Body of pancreas (tissue), 4 donors: ENCODE measurements around the gene GRIFIN. TPM values are rescaled to one million over a fixed set of nuclear protein-coding genes. Genes with fewer than 3 reads are reported as not detected.

ENCODE experiments used
- ATAC-seq: fragments of 150-250 bp; one replicate; pipeline ENCODE4 v1.9.1; 2016
- DNase-seq, 4 donors: peaks; one replicate each; pipeline ENCODE4 v3.0.0-alpha.2; 2019
- H3K27ac ChIP-seq, 4 donors: fragments of 200-600 bp; sonication (generic); 1 replicate in 3 of 4; 2 replicates in 1 of 4; pipeline versions ENCODE4 v1.5.1 to v1.6.1; 2016 to 2019; ENCODE audit warnings: mild to moderate bottlenecking in 1 of 4, mixed read lengths in 1 of 4, moderate library complexity in 1 of 4
- H3K27me3 ChIP-seq, 2 donors: fragments of 200-600 bp; sonication (generic); one replicate each; pipeline ENCODE4 v1.6.0; 2016; ENCODE audit warnings: mild to moderate bottlenecking in 1 of 2
- H3K36me3 ChIP-seq, 2 donors: fragments of 200-600 bp; sonication (generic); replicated peaks in 1 of 2; 2 replicates each; pipeline ENCODE4 v1.5.1; 2016; ENCODE audit warnings: low read depth in 2 of 2; ENCODE audit not compliant: insufficient read depth in 1 of 2
- H3K4me1 ChIP-seq: fragments of 200-600 bp; sonication (generic); one replicate; pipeline ENCODE4 v1.6.0; 2016
- H3K4me3 ChIP-seq, 2 donors: fragments of 200-600 bp; sonication (generic); 1 replicate in 1 of 2; 2 replicates in 1 of 2; pipeline ENCODE4 v1.5.1; 2016 to 2019
- H3K9me3 ChIP-seq, 3 donors: fragments of 200-600 bp; sonication (generic); 1 replicate in 2 of 3; 2 replicates in 1 of 3; pipeline ENCODE4 v1.5.1; 2016
- POLR2A ChIP-seq, 3 donors: fragments of 450-650 bp; IDR thresholded peaks; one replicate each; pipeline ENCODE4 v1.6.1; 2016; ENCODE audit warnings: antibody characterized with exemption in 3 of 3, mild to moderate bottlenecking in 2 of 3
- WGBS, 2 donors: methylation state at CpG; one replicate each; pipeline ENCODE4 v1.1.5; 2017; 5-methylcytosine and 5-hydroxymethylcytosine counted together
- intact Hi-C: fragments of 100-400 bp; cut with DNase I; formaldehyde crosslinking; loops from one replicate; pipeline ENCODE4 v1.15.1; 2023
- total RNA-seq, 2 donors: library from RNA; depleted of rRNA; stranded (reverse); fragments of >200 nt; gene quantifications; one replicate each; pipeline ENCODE4 v1.1.0, GENCODE V29; 2016
- TF ChIP-seq, protein P1 (sequence below), 7 experiments: fragments of 450-650 bp in 4 of 7; fragments of 200-600 bp in 3 of 7; sonication (generic) in 3 of 7; IDR thresholded peaks; one replicate each; pipeline ENCODE4 v1.5.1; 2016 to 2019; ENCODE audit warnings: antibody characterized with exemption in 7 of 7

Gene GRIFIN
- total RNA-seq, 2 donors from 2014 or later = not detected

DNA sequence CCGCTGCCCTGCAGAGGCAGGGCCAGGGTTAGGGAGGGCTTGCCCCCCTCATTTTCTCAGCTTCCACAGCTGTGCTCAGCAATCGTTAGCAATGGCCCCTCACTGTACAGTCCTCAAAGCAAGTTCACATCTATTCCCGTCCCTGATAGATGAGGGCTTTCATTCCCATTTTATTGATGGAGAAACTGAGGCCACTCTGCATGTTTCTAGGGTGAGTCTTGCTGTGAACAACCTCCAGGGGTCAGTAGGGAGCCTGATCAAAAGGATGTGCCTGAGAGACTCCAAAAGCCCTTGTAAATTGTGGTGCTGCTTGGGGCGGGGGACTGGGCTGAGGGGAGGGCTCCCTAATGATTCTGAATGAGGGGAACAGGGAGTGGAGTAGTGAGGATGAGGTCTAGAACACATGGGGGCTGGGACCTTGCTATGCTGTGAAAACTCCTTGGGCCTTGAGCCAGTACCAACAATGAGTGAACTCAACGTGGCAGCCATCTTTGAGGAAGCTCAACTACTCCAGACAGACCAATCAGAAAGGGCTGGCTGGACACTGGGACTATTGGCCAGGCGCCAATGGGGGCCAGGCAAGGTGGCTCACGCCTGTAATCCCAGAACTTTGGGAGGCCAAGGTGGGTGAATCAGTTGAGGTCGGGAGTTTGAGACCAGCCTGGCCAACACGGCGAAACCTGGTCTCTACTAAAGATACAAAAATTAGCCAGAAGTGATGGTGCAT, 6.7 kb upstream of the GRIFIN start:
- peaks cover 11% of the 10 kb centered on the region for H3K4me1 ChIP-seq
- peaks cover 0 to 10% (median 0%) of the 10 kb centered on the region in 3 donors for H3K9me3 ChIP-seq
- no peak for DNase-seq
- whole genome bisulfite sequencing, 2 donors = 74 to 75% methylated on average over 7 to 10 of the region's 10 CpGs
- no peak overlapping the region for H3K4me3 ChIP-seq
- no peaks in the 10 kb centered on the region for H3K36me3 ChIP-seq
- intact Hi-C loops = no loop called here
- H3K27me3 ChIP-seq = no peaks in the 10 kb centered on the region
- no peak for ATAC-seq
- TF ChIP-seq POLR2A (IDR thresholded peaks at IDR 0.05) = no peak
- TF ChIP-seq, protein P1, sequence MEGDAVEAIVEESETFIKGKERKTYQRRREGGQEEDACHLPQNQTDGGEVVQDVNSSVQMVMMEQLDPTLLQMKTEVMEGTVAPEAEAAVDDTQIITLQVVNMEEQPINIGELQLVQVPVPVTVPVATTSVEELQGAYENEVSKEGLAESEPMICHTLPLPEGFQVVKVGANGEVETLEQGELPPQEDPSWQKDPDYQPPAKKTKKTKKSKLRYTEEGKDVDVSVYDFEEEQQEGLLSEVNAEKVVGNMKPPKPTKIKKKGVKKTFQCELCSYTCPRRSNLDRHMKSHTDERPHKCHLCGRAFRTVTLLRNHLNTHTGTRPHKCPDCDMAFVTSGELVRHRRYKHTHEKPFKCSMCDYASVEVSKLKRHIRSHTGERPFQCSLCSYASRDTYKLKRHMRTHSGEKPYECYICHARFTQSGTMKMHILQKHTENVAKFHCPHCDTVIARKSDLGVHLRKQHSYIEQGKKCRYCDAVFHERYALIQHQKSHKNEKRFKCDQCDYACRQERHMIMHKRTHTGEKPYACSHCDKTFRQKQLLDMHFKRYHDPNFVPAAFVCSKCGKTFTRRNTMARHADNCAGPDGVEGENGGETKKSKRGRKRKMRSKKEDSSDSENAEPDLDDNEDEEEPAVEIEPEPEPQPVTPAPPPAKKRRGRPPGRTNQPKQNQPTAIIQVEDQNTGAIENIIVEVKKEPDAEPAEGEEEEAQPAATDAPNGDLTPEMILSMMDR (IDR thresholded peaks at IDR 0.05) = no peak
- no peak overlapping the region for H3K27ac ChIP-seq

DNA sequence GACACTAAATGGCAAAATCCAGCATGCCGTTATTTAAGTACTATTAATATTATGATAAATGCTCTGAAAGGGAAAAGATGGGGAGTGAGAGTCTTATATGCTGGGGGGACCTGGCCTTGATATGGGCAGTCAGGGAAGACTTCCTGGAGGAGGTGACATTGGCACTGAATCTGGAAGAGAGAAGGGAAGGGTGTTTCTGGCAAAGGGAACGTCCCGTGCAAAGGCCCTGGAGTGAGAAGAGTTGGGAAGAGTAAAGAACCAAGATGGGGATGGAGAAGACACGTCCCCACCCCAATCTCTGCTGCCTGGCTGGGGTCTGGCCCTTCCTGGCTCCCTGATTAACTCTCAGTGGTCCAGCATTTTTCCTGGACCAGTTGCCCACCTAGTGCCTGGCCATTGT, 5.0 kb upstream of the GRIFIN start:
- Histone ChIP-seq H3K36me3 (no peaks in the 10 kb centered on the region), H3K4me1 (peaks cover 17% of the 10 kb centered on the region), H3K4me3 (no peak overlapping the region), H3K27ac (no peak overlapping the region), H3K27me3 (peaks cover 0 to 4% of the 10 kb centered on the region in 2 donors), H3K9me3 (peaks cover 0 to 10% (median 0%) of the 10 kb centered on the region in 3 donors)
- ATAC-seq = no peak
- intact Hi-C loops = no loop called here
- TF ChIP-seq, protein P1 (IDR thresholded peaks at IDR 0.05) = no peak
- TF ChIP-seq POLR2A (IDR thresholded peaks at IDR 0.05) = no peak
- no peak for DNase-seq
- 76 to 82% methylated on average over 4 of the region's 4 CpGs for WGBS, 2 donors

DNA sequence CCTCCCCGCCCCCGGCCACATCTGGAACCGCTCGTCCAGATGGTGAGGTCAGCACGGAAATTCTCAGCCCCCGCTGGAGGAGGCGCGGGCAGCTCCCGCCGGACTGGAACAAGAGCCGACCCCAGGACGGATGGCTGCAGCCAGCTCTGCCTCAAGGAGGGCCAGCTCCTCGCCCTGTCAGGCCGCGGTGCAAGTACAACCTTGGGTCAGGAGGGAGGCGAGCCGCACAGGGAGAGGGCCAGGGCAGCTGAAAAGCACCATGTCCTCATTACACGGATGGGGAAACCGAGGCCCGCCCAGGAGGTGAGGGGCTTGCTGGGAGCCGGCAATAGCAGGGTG, 3.8 kb upstream of the GRIFIN start:
- H3K27me3 ChIP-seq = peaks cover 0 to 4% of the 10 kb centered on the region in 2 donors
- H3K4me1 ChIP-seq = peaks cover 20% of the 10 kb centered on the region
- TF ChIP-seq, protein P1 (IDR thresholded peaks at IDR 0.05) = no peak
- no peak for TF ChIP-seq POLR2A (IDR thresholded peaks at IDR 0.05)
- H3K4me3 ChIP-seq = no peak overlapping the region
- no peak for ATAC-seq
- WGBS, 2 donors = 49% methylated on average over 18 of the region's 21 CpGs; no CpG with 5 or more reads in 1 of the 2 donors
- no peaks in the 10 kb centered on the region for H3K36me3 ChIP-seq
- intact Hi-C loops = no loop called here
- no peak for DNase-seq
- H3K9me3 ChIP-seq = peaks cover 0 to 10% (median 0%) of the 10 kb centered on the region in 3 donors
- H3K27ac ChIP-seq = no peak overlapping the region

DNA sequence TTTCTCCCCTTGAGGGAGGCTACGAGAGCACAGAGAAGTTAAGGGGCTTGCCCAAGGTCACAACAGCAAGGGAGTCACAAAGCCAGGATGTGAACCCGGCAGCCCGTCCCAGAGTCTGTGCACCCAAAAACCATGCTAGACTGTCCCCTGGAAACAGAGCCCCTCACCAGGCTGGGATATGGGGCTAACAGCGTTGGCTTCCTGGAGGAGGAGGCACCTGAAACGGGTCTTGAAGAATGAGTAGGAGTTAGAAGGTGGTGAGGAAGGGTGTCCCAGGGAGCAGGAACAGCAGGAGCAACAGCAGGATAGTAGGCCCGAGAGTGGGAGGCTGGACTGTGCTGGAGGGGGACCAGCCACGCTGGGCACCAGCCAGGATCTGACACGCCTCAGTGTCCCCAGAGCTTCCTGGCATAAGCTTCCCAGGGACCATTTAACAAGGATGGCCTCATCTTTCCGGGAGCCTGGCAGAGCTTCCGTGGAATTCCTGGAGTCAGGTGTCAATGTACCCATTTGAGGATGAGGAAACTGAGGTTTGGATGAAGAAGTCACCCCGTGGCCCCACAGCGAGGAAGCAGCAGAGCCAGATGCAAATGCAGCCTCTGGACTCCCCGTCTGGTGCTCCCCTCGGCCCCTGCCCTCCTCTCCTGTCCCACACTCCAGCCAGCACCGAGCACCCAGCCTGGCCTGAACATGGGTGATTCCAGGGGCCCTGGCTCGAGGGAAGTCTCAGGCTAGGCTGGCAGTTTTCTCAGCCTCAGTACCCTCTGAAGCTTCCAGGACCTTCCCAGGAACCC, 3.3 kb upstream of the GRIFIN start:
- no peak overlapping the region for H3K27ac ChIP-seq
- no peak for DNase-seq
- ATAC-seq = no peak
- intact Hi-C loops = no loop called here
- TF ChIP-seq, protein P1 (IDR thresholded peaks at IDR 0.05) = no peak
- no peak for TF ChIP-seq POLR2A (IDR thresholded peaks at IDR 0.05)
- H3K27me3 ChIP-seq = peaks cover 0 to 4% of the 10 kb centered on the region in 2 donors
- H3K4me1 ChIP-seq = peaks cover 21% of the 10 kb centered on the region
- no peaks in the 10 kb centered on the region for H3K36me3 ChIP-seq
- H3K9me3 ChIP-seq = peaks cover 0 to 10% (median 0%) of the 10 kb centered on the region in 3 donors
- 82% methylated on average over 15 to 16 of the region's 16 CpGs for WGBS, 2 donors
- H3K4me3 ChIP-seq = no peak overlapping the region
